Mesenchymal stem cell (in vitro differentiated cells and primary cell): ENCODE measurements around the gene BST2.

Experiments
- DNase-seq: peaks from one replicate; pipeline ENCODE4 v3.0.0-alpha.2; 2013
- H2AFZ ChIP-seq: one replicate; pipeline ENCODE4 v1.6.1; 2013; ENCODE audit warnings: low read depth, mild to moderate bottlenecking, control low read depth, inconsistent platforms, low read length, moderate library complexity
- H2AK5ac ChIP-seq: 2 replicates; pipeline ENCODE4 v1.6.1; 2013; ENCODE audit warnings: low read length, moderate library complexity, mild to moderate bottlenecking, inconsistent platforms; ENCODE audit not compliant: severe bottlenecking
- H2BK120ac ChIP-seq: one replicate; pipeline ENCODE4 v1.6.1; 2013; ENCODE audit warnings: low read depth, mild to moderate bottlenecking, inconsistent platforms, low read length, moderate library complexity
- H2BK12ac ChIP-seq, 2 experiments: one replicate each; pipeline ENCODE4 v1.6.1; 2013; ENCODE audit warnings: inconsistent platforms in 2 of 2, low read length in 2 of 2, mild to moderate bottlenecking in 2 of 2, moderate library complexity in 2 of 2, control low read depth in 1 of 2
- H2BK15ac ChIP-seq: one replicate; pipeline ENCODE4 v1.6.1; 2013; ENCODE audit warnings: mild to moderate bottlenecking, low read depth, inconsistent platforms; ENCODE audit not compliant: poor library complexity, severe bottlenecking
- H2BK5ac ChIP-seq: 2 replicates; pipeline ENCODE4 v1.6.1; 2013; ENCODE audit warnings: low read depth, mild to moderate bottlenecking, low read length, control low read depth, inconsistent platforms; ENCODE audit not compliant: poor library complexity, severe bottlenecking
- H3K14ac ChIP-seq, 2 experiments: one replicate each; pipeline ENCODE4 v1.6.1; 2013; ENCODE audit warnings: inconsistent platforms in 2 of 2, low read length in 2 of 2, control low read depth in 1 of 2, mild to moderate bottlenecking in 1 of 2, moderate library complexity in 1 of 2
- H3K18ac ChIP-seq, 2 experiments: one replicate each; pipeline ENCODE4 v1.6.1; 2013; ENCODE audit warnings: inconsistent platforms in 2 of 2, low read length in 2 of 2, control low read depth in 1 of 2, low read depth in 1 of 2, mild to moderate bottlenecking in 1 of 2
- H3K23ac ChIP-seq, 2 experiments: one replicate each; pipeline ENCODE4 v1.6.1; 2013; ENCODE audit warnings: inconsistent platforms in 2 of 2, low read length in 2 of 2, mild to moderate bottlenecking in 2 of 2, moderate library complexity in 2 of 2, control low read depth in 1 of 2
- H3K27ac ChIP-seq: 2 replicates; pipeline ENCODE4 v1.5.1; 2013; ENCODE audit warnings: mild to moderate bottlenecking, moderate library complexity, low read length, control low read depth, inconsistent platforms; ENCODE audit not compliant: poor library complexity, severe bottlenecking
- H3K27me3 ChIP-seq, 2 experiments: 2 replicates each; pipeline versions ENCODE4 v1.6.1 to v1.7.0; 2013; ENCODE audit warnings: low read length in 2 of 2, mild to moderate bottlenecking in 2 of 2, moderate library complexity in 2 of 2, control low read depth in 1 of 2, inconsistent platforms in 1 of 2; ENCODE audit not compliant: control insufficient read depth in 1 of 2, insufficient read depth in 1 of 2
- H3K36me3 ChIP-seq, 2 experiments: 2 replicates each; pipeline versions ENCODE4 v1.6.1 to v1.7.0; 2013; ENCODE audit warnings: low read length in 2 of 2, control low read depth in 1 of 2, inconsistent platforms in 1 of 2, low read depth in 1 of 2, mild to moderate bottlenecking in 1 of 2; ENCODE audit not compliant: insufficient read depth in 2 of 2, control insufficient read depth in 1 of 2
- H3K4ac ChIP-seq, 2 experiments: one replicate each; pipeline ENCODE4 v1.6.1; 2013; ENCODE audit warnings: inconsistent platforms in 2 of 2, low read length in 2 of 2, mild to moderate bottlenecking in 2 of 2, moderate library complexity in 2 of 2, control low read depth in 1 of 2, low read depth in 1 of 2
- H3K4me1 ChIP-seq: 2 replicates; pipeline ENCODE4 v1.6.1; 2013; ENCODE audit warnings: low read depth, low read length, control low read depth; ENCODE audit not compliant: control insufficient read depth, insufficient read depth
- H3K4me2 ChIP-seq: 2 replicates; pipeline ENCODE4 v1.6.1; 2013; ENCODE audit warnings: low read length, mild to moderate bottlenecking, inconsistent platforms; ENCODE audit not compliant: poor library complexity, severe bottlenecking
- H3K4me3 ChIP-seq, 2 experiments: 2 replicates each; pipeline versions ENCODE4 v1.5.1 to v1.7.0; 2013; ENCODE audit warnings: low read length in 2 of 2, mild to moderate bottlenecking in 2 of 2, control low read depth in 1 of 2, low read depth in 1 of 2; ENCODE audit not compliant: insufficient read depth in 1 of 2
- H3K79me1 ChIP-seq: replicated peaks from 2 replicates; pipeline ENCODE4 v1.6.1; 2013; ENCODE audit warnings: mild to moderate bottlenecking, control low read depth, low read length, inconsistent platforms; ENCODE audit not compliant: poor library complexity, severe bottlenecking
- H3K9ac ChIP-seq: 2 replicates; pipeline ENCODE4 v1.7.0; 2013; ENCODE audit warnings: mild to moderate bottlenecking, low read length, moderate library complexity
- H3K9me3 ChIP-seq: 2 replicates; pipeline ENCODE4 v1.7.0; 2013; ENCODE audit warnings: mild to moderate bottlenecking, low read length; ENCODE audit not compliant: control insufficient read depth
- H4K8ac ChIP-seq: one replicate; pipeline ENCODE4 v1.6.1; 2013; ENCODE audit warnings: inconsistent platforms, mild to moderate bottlenecking, low read length, moderate library complexity
- H4K91ac ChIP-seq: one replicate; pipeline ENCODE4 v1.6.1; 2013; ENCODE audit warnings: mild to moderate bottlenecking, low read length, inconsistent platforms
- WGBS: methylation state at CpG from one replicate; pipeline ENCODE4 v1.1.7; 2013; ENCODE audit warnings: mixed read lengths; 5-methylcytosine and 5-hydroxymethylcytosine counted together

Gene BST2

GRCh38 chr19:17423429-17424208 lies 18.2 kb upstream of the BST2 start:
- H3K4me1 ChIP-seq: peaks cover 16% of the 10 kb centered on the region
- H3K27me3 ChIP-seq: no peaks in the 10 kb centered on the region
- H3K4ac ChIP-seq: no peak overlapping the region
- H2BK5ac ChIP-seq: no peak overlapping the region
- no peak overlapping the region for H2BK120ac ChIP-seq
- H3K23ac ChIP-seq: no peak overlapping the region
- no peak overlapping the region for H2AK5ac ChIP-seq
- H2BK12ac ChIP-seq: no peak overlapping the region
- DNase-seq: no peak
- H3K14ac ChIP-seq: no peak overlapping the region
- no peak overlapping the region for H4K91ac ChIP-seq
- peaks cover 11% of the 10 kb centered on the region for H3K79me1 ChIP-seq
- H3K36me3 ChIP-seq: peaks cover 16 to 23% of the 10 kb centered on the region in 2 experiments
- H4K8ac ChIP-seq: no peak overlapping the region
- H3K9me3 ChIP-seq: no peaks in the 10 kb centered on the region
- no peak overlapping the region for H3K4me2 ChIP-seq
- no peak overlapping the region for H3K4me3 ChIP-seq
- H2AFZ ChIP-seq: no peak overlapping the region
- H2BK15ac ChIP-seq: no peak overlapping the region
- no peak overlapping the region for H3K9ac ChIP-seq
- no peak overlapping the region for H3K18ac ChIP-seq
- H3K27ac ChIP-seq: no peak overlapping the region
- WGBS: 95% methylated on average over 19 of the region's 20 CpGs

- H3K36me3 ChIP-seq: peaks cover 16 to 23% of the 10 kb centered on the region in 2 experiments
- no peaks in the 10 kb centered on the region for H3K9me3 ChIP-seq
- no peak overlapping the region for H4K8ac ChIP-seq
- peaks cover 16% of the 10 kb centered on the region for H3K4me1 ChIP-seq
- no peak overlapping the region for H2BK5ac ChIP-seq
- H3K4ac ChIP-seq: no peak overlapping the region
- DNase-seq: no peak
- H3K27me3 ChIP-seq: no peaks in the 10 kb centered on the region
- H3K4me2 ChIP-seq: no peak overlapping the region
- H3K23ac ChIP-seq: no peak overlapping the region
- H3K9ac ChIP-seq: no peak overlapping the region
- H2AFZ ChIP-seq: no peak overlapping the region
- no peak overlapping the region for H2BK15ac ChIP-seq
- no peak overlapping the region for H4K91ac ChIP-seq
- H2BK12ac ChIP-seq: no peak overlapping the region
- no peak overlapping the region for H3K4me3 ChIP-seq
- no peak overlapping the region for H2BK120ac ChIP-seq
- H3K79me1 ChIP-seq: peaks cover 11% of the 10 kb centered on the region
- no peak overlapping the region for H2AK5ac ChIP-seq
- no peak overlapping the region for H3K18ac ChIP-seq
- H3K14ac ChIP-seq: no peak overlapping the region
- no peak overlapping the region for H3K27ac ChIP-seq
- WGBS: 98% methylated on average over 4 of the region's 4 CpGs
These were observed 16.5 kb upstream of the BST2 start for GRCh38 chr19:17421942-17422341.

GRCh38 chr19:17420475-17420924 lies 15.1 kb upstream of the BST2 start:
- peak overlapping the region; percentile 80 for H3K4me2 ChIP-seq
- H3K4ac ChIP-seq: peak overlapping the region; percentile 88 to 91
- H2BK5ac ChIP-seq: no peak overlapping the region
- H3K14ac ChIP-seq: peak overlapping the region in 1 of 2 experiments; percentile 96
- peak overlapping the region; percentile 97 to 98 for H3K4me3 ChIP-seq
- peak overlapping the region; percentile 77 for H4K8ac ChIP-seq
- H3K18ac ChIP-seq: peak overlapping the region; percentile 79 to 90
- peaks cover 11% of the 10 kb centered on the region for H3K79me1 ChIP-seq
- peaks cover 16 to 23% of the 10 kb centered on the region in 2 experiments for H3K36me3 ChIP-seq
- no peak overlapping the region for H2AK5ac ChIP-seq
- H2BK15ac ChIP-seq: no peak overlapping the region
- peaks cover 16% of the 10 kb centered on the region for H3K4me1 ChIP-seq
- DNase-seq: peak; percentile 41
- peak overlapping the region; percentile 44 to 84 for H2BK12ac ChIP-seq
- no peak overlapping the region for H3K27ac ChIP-seq
- peak overlapping the region; percentile 99 for H2AFZ ChIP-seq
- H2BK120ac ChIP-seq: peak overlapping the region; percentile 97
- H3K9me3 ChIP-seq: no peaks in the 10 kb centered on the region
- H3K23ac ChIP-seq: peak overlapping the region in 1 of 2 experiments; percentile 85
- peaks cover 0 to 8% of the 10 kb centered on the region in 2 experiments for H3K27me3 ChIP-seq
- WGBS: 28% methylated on average over 25 of the region's 25 CpGs
- peak overlapping the region; percentile 97 for H4K91ac ChIP-seq
- peak overlapping the region; percentile 87 for H3K9ac ChIP-seq

GRCh38 chr19:17419621-17420474 lies 14.4 kb upstream of the BST2 start, which contains the start of gene MVB12A:
Gene MVB12A (plus strand): TSS chr19:17420047. CDS start chr19:17420136, 89 bp downstream.
- peaks cover 12% of the 10 kb centered on the region for H3K4me1 ChIP-seq
- peak within 1 kb of the TSS; percentile 57 to 96 for H3K14ac ChIP-seq
- 2% methylated on average over 53 of the region's 85 CpGs for WGBS
- peak within 1 kb of the TSS; percentile 89 for H3K9ac ChIP-seq
- H2BK15ac ChIP-seq: peak within 1 kb of the TSS; percentile 63
- H2AK5ac ChIP-seq: peak within 1 kb of the TSS; percentile 98
- H3K79me1 ChIP-seq: peaks cover 11% of the 10 kb centered on the region
- H4K8ac ChIP-seq: peak within 1 kb of the TSS; percentile 81
- peak within 1 kb of the TSS; percentile 97 to 98 for H3K4me3 ChIP-seq
- no peaks in the 10 kb centered on the region for H3K9me3 ChIP-seq
- peak within 1 kb of the TSS; percentile 97 for H2BK120ac ChIP-seq
- H3K36me3 ChIP-seq: peaks cover 16 to 23% of the 10 kb centered on the region in 2 experiments
- H4K91ac ChIP-seq: peak within 1 kb of the TSS; percentile 97
- DNase-seq: peak; percentile 99
- H2BK5ac ChIP-seq: no peak within 1 kb of the TSS
- peak within 1 kb of the TSS; percentile 59 for H3K27ac ChIP-seq
- peaks cover 4 to 14% of the 10 kb centered on the region in 2 experiments for H3K27me3 ChIP-seq
- H3K4ac ChIP-seq: peak within 1 kb of the TSS; percentile 88 to 99
- peak within 1 kb of the TSS; percentile 44 to 84 for H2BK12ac ChIP-seq
- peak within 1 kb of the TSS in 1 of 2 experiments; percentile 85 for H3K23ac ChIP-seq
- H3K18ac ChIP-seq: peak within 1 kb of the TSS; percentile 90 to 95
- peak within 1 kb of the TSS; percentile 99 for H2AFZ ChIP-seq
- peak within 1 kb of the TSS; percentile 80 for H3K4me2 ChIP-seq
